ENCODE measurements around the gene DGUOK.

- TF ChIP-seq CTCF (IDR thresholded peaks at IDR 0.05) (no peak), POLR2A (IDR thresholded peaks at IDR 0.05) (no peak)
These were observed 24.4 kb upstream of the DGUOK start for GRCh38 chr2:73902284-73902683.

Data from adrenal gland (tissue), 5 donors.